Heart left ventricle (tissue), 13 donors: ENCODE data around the gene OR2A1.
"Not testable (repeated sequence)": the region's sequence is repeated elsewhere in the genome, so short reads cannot be mapped to it uniquely, and the experiment has no call there.

ENCODE experiments used
- POLR2A ChIP-seq, 2 donors: fragments of 450-650 bp; IDR thresholded peaks; one replicate each; pipeline ENCODE4 v1.6.1; 2017; ENCODE audit warnings: antibody characterized with exemption in 2 of 2, mild to moderate bottlenecking in 2 of 2, moderate library complexity in 2 of 2
- TF ChIP-seq, protein P1 (sequence below), 12 donors: fragments of 200-600 bp; sonication (generic) in 4 of 12; IDR thresholded peaks; one replicate each; pipeline versions ENCODE4 v1.5.0 to v1.8.0; 2018 to 2022; ENCODE audit warnings: antibody characterized with exemption in 12 of 12, mild to moderate bottlenecking in 5 of 12
- donor health status: ischemic (EF 13 %, LVEDD 7.1; RV severe dilation, severe dysfunction).
- donor health status: DM: no; HTN: yes; CAD: no.
- donor health status: DM: no; HTN: no; CAD: no.
- donor health status: ischemic (EF 25% LVEDD 6.9; RV normal size, moderate dysfunction).
- donor health status: ischemic (EF 25% LVEDD 5.7; RV mildly dilated, moderate dysfunction).
- donor health status: ischemic (EF 35%, LVEDD 5.7; RV mildly dilated, moderate dysfunction).
- donor health status: nonischemic (EF 11% LVEDD 7.7; RV severe dilation, severe dysfunction).
- donor health status: DM: yes; HTN: yes; CAD: no.
- donor health status: PGD.
- donor health status: ischemic (EF 29% LVEDD 5.4; RV normal size, mild dysfunction).
- donor health status: nonischemic (EF 23%, LVEDD 6.1; RV moderate dilation, normal function).

DNA sequence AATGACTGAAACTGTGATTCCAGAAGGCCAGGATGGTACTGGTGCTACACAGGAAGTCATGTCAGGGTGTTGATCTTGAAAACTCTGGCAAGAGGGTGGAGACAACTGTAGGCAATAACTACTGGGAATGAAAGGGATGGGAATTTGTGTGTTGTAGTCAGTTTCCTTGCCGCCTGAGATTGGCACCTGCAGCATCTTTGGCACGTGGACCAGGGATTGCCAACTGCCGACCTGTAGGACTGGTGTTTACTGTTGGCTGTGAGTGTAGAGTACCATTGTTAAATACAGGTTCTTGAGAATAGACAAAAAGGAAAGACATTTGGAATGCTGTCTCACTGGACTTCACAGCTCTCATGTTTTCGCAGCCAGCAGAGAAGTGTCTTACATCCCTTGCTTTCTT is 11.1 kb downstream of the OR2A1 start:
- not testable (repeated sequence) for TF ChIP-seq POLR2A (IDR thresholded peaks at IDR 0.05)
- TF ChIP-seq, protein P1, sequence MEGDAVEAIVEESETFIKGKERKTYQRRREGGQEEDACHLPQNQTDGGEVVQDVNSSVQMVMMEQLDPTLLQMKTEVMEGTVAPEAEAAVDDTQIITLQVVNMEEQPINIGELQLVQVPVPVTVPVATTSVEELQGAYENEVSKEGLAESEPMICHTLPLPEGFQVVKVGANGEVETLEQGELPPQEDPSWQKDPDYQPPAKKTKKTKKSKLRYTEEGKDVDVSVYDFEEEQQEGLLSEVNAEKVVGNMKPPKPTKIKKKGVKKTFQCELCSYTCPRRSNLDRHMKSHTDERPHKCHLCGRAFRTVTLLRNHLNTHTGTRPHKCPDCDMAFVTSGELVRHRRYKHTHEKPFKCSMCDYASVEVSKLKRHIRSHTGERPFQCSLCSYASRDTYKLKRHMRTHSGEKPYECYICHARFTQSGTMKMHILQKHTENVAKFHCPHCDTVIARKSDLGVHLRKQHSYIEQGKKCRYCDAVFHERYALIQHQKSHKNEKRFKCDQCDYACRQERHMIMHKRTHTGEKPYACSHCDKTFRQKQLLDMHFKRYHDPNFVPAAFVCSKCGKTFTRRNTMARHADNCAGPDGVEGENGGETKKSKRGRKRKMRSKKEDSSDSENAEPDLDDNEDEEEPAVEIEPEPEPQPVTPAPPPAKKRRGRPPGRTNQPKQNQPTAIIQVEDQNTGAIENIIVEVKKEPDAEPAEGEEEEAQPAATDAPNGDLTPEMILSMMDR (IDR thresholded peaks at IDR 0.05), result not testable (repeated sequence)
